ENCODE data around the gene AP4E1. TPM values are rescaled to one million over a fixed set of nuclear protein-coding genes. Genes with fewer than 3 reads are reported as not detected.
"Not testable (repeated sequence)": the region's sequence is repeated elsewhere in the genome, so short reads cannot be mapped to it uniquely, and the experiment has no call there.

AP4E1 gene
- total and polyA plus RNA-seq, 2 donors (not counting 3 experiments of a cell fraction or from before 2014, with no cell fraction given), result 1.6 to 9.8 TPM

DNA sequence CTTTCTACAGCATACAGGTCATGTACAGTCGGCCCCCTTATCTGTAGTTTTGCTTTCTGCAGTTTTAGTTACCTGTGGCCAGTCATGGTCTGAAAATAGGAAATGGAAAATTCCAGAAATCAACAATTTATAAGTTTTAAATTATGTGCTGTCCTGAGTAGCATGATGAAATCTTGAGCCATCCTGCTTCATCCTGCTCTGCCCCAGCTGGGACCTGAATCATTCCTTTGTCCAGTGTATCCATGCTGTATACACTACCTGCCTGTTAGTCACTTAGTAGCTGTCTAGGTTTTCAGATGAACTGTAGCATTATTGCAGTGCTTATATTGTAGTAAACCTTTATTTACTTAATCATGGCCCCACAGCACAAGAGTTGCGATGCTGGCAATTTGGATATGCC, 44.8 kb downstream of the AP4E1 start:
- no peak for TF ChIP-seq POLR2AphosphoS5 (IDR thresholded peaks at IDR 0.05; ENCODE audit: insufficient read depth, low read depth, low read length)
- TF ChIP-seq GATA2 (IDR thresholded peaks at IDR 0.05; ENCODE audit: insufficient read depth, insufficient read length, low read depth, low read length), result no peak
- no peak for TF ChIP-seq MYC (IDR thresholded peaks at IDR 0.05; ENCODE audit: low read depth, low read length)
- TF ChIP-seq, protein P1, sequence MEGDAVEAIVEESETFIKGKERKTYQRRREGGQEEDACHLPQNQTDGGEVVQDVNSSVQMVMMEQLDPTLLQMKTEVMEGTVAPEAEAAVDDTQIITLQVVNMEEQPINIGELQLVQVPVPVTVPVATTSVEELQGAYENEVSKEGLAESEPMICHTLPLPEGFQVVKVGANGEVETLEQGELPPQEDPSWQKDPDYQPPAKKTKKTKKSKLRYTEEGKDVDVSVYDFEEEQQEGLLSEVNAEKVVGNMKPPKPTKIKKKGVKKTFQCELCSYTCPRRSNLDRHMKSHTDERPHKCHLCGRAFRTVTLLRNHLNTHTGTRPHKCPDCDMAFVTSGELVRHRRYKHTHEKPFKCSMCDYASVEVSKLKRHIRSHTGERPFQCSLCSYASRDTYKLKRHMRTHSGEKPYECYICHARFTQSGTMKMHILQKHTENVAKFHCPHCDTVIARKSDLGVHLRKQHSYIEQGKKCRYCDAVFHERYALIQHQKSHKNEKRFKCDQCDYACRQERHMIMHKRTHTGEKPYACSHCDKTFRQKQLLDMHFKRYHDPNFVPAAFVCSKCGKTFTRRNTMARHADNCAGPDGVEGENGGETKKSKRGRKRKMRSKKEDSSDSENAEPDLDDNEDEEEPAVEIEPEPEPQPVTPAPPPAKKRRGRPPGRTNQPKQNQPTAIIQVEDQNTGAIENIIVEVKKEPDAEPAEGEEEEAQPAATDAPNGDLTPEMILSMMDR (IDR thresholded peaks at IDR 0.05; ENCODE audit: extremely low read depth in 1 of 2, insufficient read depth in 1 of 2, low read depth in 1 of 2, low read length in 2 of 2), result no peak
- TF ChIP-seq, protein P2, sequence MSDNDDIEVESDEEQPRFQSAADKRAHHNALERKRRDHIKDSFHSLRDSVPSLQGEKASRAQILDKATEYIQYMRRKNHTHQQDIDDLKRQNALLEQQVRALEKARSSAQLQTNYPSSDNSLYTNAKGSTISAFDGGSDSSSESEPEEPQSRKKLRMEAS (IDR thresholded peaks at IDR 0.05; ENCODE audit: insufficient read depth, insufficient read length), result no peak
- TF ChIP-seq POLR2A (IDR thresholded peaks at IDR 0.05; ENCODE audit: low read depth, low read length), result no peak
- TF ChIP-seq FOS (IDR thresholded peaks at IDR 0.05; ENCODE audit: borderline replicate concordance, insufficient read depth, low read length), result no peak
- no peak for TF ChIP-seq JUN (IDR thresholded peaks at IDR 0.05; ENCODE audit: borderline replicate concordance, insufficient read depth, insufficient read length, low read depth)
- H3K4me3 ChIP-seq (replicated peaks in 1 of 3; ENCODE audit: insufficient read depth in 1 of 3, low read depth in 1 of 3, low read length in 3 of 3), result no peak overlapping the region
- H3K27ac ChIP-seq (ENCODE audit: insufficient read depth, low read depth, low read length), result no peak overlapping the region
- FAIRE-seq, result no peak
- peaks cover 4 to 5% of the 10 kb centered on the region in 2 experiments for H3K36me3 ChIP-seq (ENCODE audit: control insufficient read depth in 2 of 2, extremely low read depth in 1 of 2, insufficient read depth in 2 of 2, low read length in 2 of 2)
- BruUV-seq (replicated peaks), result no TSS peak
- H3K4me1 ChIP-seq (ENCODE audit: control insufficient read depth, extremely low read depth, insufficient read depth, low read length), result no peaks in the 10 kb centered on the region
- intact Hi-C loops (cut with micrococcal nuclease), result no loop called here
- H3K9me1 ChIP-seq (replicated peaks; ENCODE audit: control insufficient read depth, extremely low read depth, insufficient read depth, low read length), result peaks cover 4% of the 10 kb centered on the region
- no peak overlapping the region for H2AFZ ChIP-seq (ENCODE audit: low read depth, low read length)
- peaks cover 3% of the 10 kb centered on the region for H3K79me2 ChIP-seq (ENCODE audit: control insufficient read depth, insufficient read depth, low read length)
- H3K9ac ChIP-seq (replicated peaks; ENCODE audit: extremely low read depth, insufficient read depth, low read length), result no peak overlapping the region
- ChIA-PET POLR2A (no interaction called here), CTCF (no interaction called here)
- no peak for DNase-seq (ENCODE audit: low read depth, low spot score)
- H4K20me1 ChIP-seq (replicated peaks; ENCODE audit: control insufficient read depth, extremely low read depth, insufficient read depth, low read length), result no peaks in the 10 kb centered on the region
- H3K4me2 ChIP-seq (ENCODE audit: insufficient read depth, low read length), result no peak overlapping the region
- no peaks in the 10 kb centered on the region for H3K9me3 ChIP-seq (replicated peaks; ENCODE audit: control insufficient read depth, insufficient read depth, low read length)
- no peaks in the 10 kb centered on the region for H3K27me3 ChIP-seq (ENCODE audit: control insufficient read depth in 2 of 2, insufficient read depth in 2 of 2, low read length in 2 of 2)
- dilution Hi-C loops (cut with MboI; ENCODE audit: extremely low pct_ligation_motif_present, low sequenced_read_pairs), result no loop called here

DNA sequence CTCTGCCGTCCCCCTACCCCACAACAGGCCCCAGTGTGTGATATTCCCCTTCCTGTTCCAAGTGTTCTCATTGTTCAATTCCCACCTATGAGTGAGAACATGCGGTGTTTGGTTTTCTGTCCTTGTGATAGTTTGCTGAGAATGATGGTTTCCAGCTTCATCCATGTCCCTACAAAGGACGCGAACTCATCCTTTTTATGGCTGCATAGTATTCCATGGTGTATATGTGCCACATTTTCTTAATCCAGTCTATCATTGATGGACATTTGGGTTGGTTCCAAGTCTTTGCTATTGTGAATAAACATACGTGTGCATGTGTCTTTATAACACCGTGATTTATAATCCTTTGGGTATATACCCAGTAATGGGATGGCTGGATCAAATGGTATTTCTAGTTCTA, 46.4 kb downstream of the AP4E1 start:
- H3K79me2 ChIP-seq (ENCODE audit: control insufficient read depth, insufficient read depth, low read length); CTCF ChIA-PET; H3K4me1 ChIP-seq (ENCODE audit: control insufficient read depth, extremely low read depth, insufficient read depth, low read length); H3K27me3 ChIP-seq (ENCODE audit: control insufficient read depth in 2 of 2, insufficient read depth in 2 of 2, low read length in 2 of 2); H3K9me1 ChIP-seq (replicated peaks; ENCODE audit: control insufficient read depth, extremely low read depth, insufficient read depth, low read length); H3K9me3 ChIP-seq (replicated peaks; ENCODE audit: control insufficient read depth, insufficient read depth, low read length); BruUV-seq (replicated peaks); H4K20me1 ChIP-seq (replicated peaks; ENCODE audit: control insufficient read depth, extremely low read depth, insufficient read depth, low read length); H3K4me2 ChIP-seq (ENCODE audit: insufficient read depth, low read length); intact Hi-C loops (cut with micrococcal nuclease); DNase-seq (ENCODE audit: low read depth, low spot score); dilution Hi-C loops (cut with MboI; ENCODE audit: extremely low pct_ligation_motif_present, low sequenced_read_pairs); POLR2A ChIA-PET; H2AFZ ChIP-seq (ENCODE audit: low read depth, low read length); H3K9ac ChIP-seq (replicated peaks; ENCODE audit: extremely low read depth, insufficient read depth, low read length); H3K4me3 ChIP-seq (replicated peaks in 1 of 3; ENCODE audit: insufficient read depth in 1 of 3, low read depth in 1 of 3, low read length in 3 of 3); H3K36me3 ChIP-seq (ENCODE audit: control insufficient read depth in 2 of 2, extremely low read depth in 1 of 2, insufficient read depth in 2 of 2, low read length in 2 of 2); H3K27ac ChIP-seq (ENCODE audit: insufficient read depth, low read depth, low read length); FAIRE-seq: not testable (repeated sequence)

All from endothelial cell of umbilical vein (primary cell).